Activated CD8-positive, alpha-beta memory T cell treated with anti-CD3 and anti-CD28 coated beads, Interleukin-2, amount 10 ng/mL, durations not matched to agents 7 days and 5 days (primary cell): Measurements from ENCODE around the gene METRN. TPM values are rescaled to one million over a fixed set of nuclear protein-coding genes. Genes with fewer than 3 reads are reported as not detected.

Experiments used
- ATAC-seq: fragments of 150-1000 bp; cut with Tn5 transposase; one replicate; pipeline ENCODE4 v1.10.0; 2021; ENCODE audit warnings: moderate library complexity
- CTCF ChIA-PET: fragments of 350-600 bp; sonication (Branson Sonifier 250); formaldehyde crosslinking; loops from one replicate; lab custom pipeline; 2021; ENCODE audit warnings: antibody characterized with exemption; lab: Charles Lee
- DNase-seq: peaks from one replicate; pipeline ENCODE4 v3.0.0-alpha.2; 2020
- H3K27ac Mint-ChIP-seq: one replicate; pipeline ENCODE4 v1.8.0; 2021; ENCODE audit warnings: mild to moderate bottlenecking, mixed read lengths
- H3K27me3 Mint-ChIP-seq: one replicate; pipeline ENCODE4 v1.8.0; 2021; ENCODE audit warnings: mixed read lengths
- H3K36me3 Mint-ChIP-seq: one replicate; pipeline ENCODE4 v1.8.0; 2021; ENCODE audit warnings: mild to moderate bottlenecking, mixed read lengths
- H3K4me1 Mint-ChIP-seq: one replicate; pipeline ENCODE4 v1.8.0; 2021; ENCODE audit warnings: mixed read lengths
- H3K4me3 Mint-ChIP-seq: one replicate; pipeline ENCODE4 v1.8.0; 2021; ENCODE audit warnings: mild to moderate bottlenecking, moderate library complexity, mixed read lengths
- H3K9me3 Mint-ChIP-seq: one replicate; pipeline ENCODE4 v1.8.0; 2022; ENCODE audit warnings: low read depth, mixed read lengths
- total RNA-seq, 2 experiments: library from RNA; stranded (reverse); gene quantifications; one replicate each; pipeline ENCODE4 v1.2.3, GENCODE V29; 2021

The METRN gene
- total RNA-seq, 2 experiments from 2014 or later = 9.8 to 14.0 TPM

- Mint-ChIP-seq H3K27me3 (peaks cover 4% of the 10 kb centered on the region), H3K27ac (peak within 1 kb of the TSS; percentile 72), H3K9me3 (no peaks in the 10 kb centered on the region), H3K36me3 (no peaks in the 10 kb centered on the region), H3K4me1 (peaks cover 23% of the 10 kb centered on the region), H3K4me3 (peak within 1 kb of the TSS; percentile 69)
- DNase-seq (peak; percentile 83), ATAC-seq (peak; percentile 72)
- CTCF ChIA-PET = interaction anchor here (0.6 to 3.0 kb wide), 14 partner anchors 9 to 297 kb away, joined by 3 to 22 read pairs (median 4); partner anchors contain the start of genes CIAO3, METTL26, STUB1 and WDR90
These were observed 6.3 kb downstream of the METRN start, which contains the start of gene ANTKMT for GRCh38 chr16:720990-721764. TSS of gene ANTKMT (plus strand) at chr16:721146. CDS start at chr16:721275, 129 bp downstream.

DNA sequence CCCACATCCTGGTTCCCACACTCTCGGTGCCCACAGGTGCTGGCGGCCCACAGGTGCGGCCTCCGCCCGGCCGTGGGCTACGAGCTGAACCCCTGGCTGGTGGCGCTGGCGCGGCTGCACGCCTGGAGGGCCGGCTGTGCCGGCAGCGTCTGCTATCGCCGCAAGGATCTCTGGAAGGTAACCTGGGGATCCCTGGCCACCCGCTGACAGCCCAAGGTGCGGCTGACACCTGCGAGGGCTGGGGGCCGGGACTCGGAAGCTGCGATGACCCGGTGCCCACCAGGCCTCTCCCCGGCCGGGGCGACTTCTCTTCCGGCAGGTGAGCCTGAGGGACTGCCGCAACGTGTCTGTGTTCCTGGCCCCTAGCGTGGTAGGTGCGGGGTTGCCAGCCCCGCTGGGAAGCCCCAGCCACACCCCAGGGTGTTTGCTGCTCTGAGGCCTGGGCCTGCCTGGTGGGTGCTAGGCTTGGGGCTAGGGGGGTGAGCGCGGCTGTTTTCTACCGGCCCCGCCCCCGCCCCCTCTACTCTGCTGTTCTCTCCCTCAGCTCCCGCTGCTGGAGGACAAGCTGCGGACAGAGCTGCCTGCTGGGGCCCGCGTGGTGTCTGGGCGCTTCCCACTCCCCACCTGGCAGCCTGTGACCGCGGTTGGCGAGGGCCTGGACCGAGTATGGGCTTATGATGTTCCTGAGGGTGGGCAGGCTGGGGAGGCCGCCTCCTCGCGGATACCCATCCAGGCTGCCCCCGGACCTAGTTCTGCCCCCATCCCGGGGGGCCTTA lies 7.0 kb downstream of the METRN start:
- no peaks in the 10 kb centered on the region for H3K36me3 Mint-ChIP-seq
- peaks cover 23% of the 10 kb centered on the region for H3K4me1 Mint-ChIP-seq
- no peak for ATAC-seq
- no peaks in the 10 kb centered on the region for H3K27me3 Mint-ChIP-seq
- DNase-seq = no peak
- H3K4me3 Mint-ChIP-seq = no peak overlapping the region
- H3K9me3 Mint-ChIP-seq = no peaks in the 10 kb centered on the region
- CTCF ChIA-PET = interaction anchor here (0.6 to 5.2 kb wide), 15 partner anchors 8 to 481 kb away, joined by 3 to 22 read pairs (median 4); partner anchors contain the start of genes CHTF18, CIAO3, METTL26 and RPUSD1
- H3K27ac Mint-ChIP-seq = no peak overlapping the region

DNA sequence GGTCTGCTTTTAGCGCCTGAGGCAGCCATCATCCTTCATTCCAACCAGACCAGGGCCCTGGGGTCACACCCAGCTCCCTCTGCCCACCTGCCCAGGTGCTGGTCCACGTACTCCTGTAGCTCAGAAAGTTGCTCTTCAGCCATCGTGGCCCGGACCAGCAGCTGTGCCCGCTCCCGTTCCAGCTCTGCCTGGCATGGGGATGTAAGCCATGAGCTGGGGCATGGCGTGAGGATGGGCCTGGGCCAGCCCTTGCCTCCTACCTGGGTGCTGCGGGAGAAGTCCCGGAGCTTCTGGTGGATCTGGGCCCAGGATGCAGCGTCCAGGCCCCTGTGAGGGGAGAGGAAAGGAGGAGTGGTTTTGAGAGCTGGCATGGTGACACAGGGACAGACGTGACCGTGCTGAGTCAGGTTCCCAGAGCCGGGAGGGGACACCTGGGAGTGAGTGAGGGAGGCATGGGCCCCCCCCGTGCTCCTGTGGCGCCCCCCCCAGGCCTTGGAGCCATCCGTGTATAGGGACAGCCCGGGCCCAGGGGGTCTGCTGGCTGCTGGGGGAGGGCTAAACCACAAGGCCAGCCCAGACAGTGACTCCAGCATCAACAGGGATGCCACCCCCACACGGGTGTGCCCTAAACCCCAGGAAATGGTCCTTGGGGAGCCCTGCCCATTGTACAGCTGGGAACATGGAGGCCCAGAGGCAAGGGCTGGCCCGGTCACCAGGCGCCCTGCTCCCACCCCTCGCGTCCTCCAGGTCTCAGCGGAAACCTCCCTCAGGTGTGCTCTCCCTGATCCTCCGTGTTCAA lies 8.1 kb downstream of the METRN start:
- Mint-ChIP-seq H3K27me3 (no peaks in the 10 kb centered on the region), H3K27ac (no peak overlapping the region), H3K4me3 (no peak overlapping the region), H3K36me3 (no peaks in the 10 kb centered on the region), H3K9me3 (no peaks in the 10 kb centered on the region), H3K4me1 (peaks cover 23% of the 10 kb centered on the region)
- ATAC-seq (no peak), DNase-seq (no peak)
- CTCF ChIA-PET = interaction anchor here (0.6 to 5.8 kb wide), 8 partner anchors 8 to 483 kb away, joined by 3 to 33 read pairs (median 5); partner anchors contain the start of genes CHTF18, CIAO3, METRN and RPUSD1

DNA sequence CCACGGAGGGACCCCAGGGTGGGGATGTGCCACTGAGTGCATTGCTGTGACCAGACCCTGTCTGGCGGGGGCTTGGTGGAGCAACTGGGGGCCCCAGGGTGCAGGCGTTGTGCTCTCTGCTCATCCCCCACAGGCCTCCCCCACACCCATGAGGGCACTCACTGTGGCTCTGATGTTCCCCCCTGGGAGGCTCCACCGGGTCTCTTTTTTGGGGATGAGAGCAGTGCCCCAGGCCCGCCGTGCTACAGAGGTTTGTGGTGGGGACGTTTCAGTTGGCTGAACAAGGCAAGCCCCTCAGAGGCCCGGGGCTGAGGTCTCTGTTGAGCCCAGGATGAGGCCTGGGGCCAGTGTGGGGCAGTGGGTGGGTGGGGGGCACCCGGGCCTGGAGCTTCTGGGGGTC lies 8.8 kb downstream of the METRN start:
- no peak for DNase-seq
- no peak overlapping the region for H3K27ac Mint-ChIP-seq
- ATAC-seq = no peak
- no peaks in the 10 kb centered on the region for H3K36me3 Mint-ChIP-seq
- no peaks in the 10 kb centered on the region for H3K9me3 Mint-ChIP-seq
- H3K4me3 Mint-ChIP-seq = no peak overlapping the region
- no peaks in the 10 kb centered on the region for H3K27me3 Mint-ChIP-seq
- H3K4me1 Mint-ChIP-seq = peaks cover 23% of the 10 kb centered on the region
- CTCF ChIA-PET = interaction anchor here (0.8 to 5.8 kb wide), 6 partner anchors 8 to 63 kb away, joined by 3 to 33 read pairs (median 12); partner anchors contain the start of genes CHTF18, CIAO3, METRN and RPUSD1

- no peak overlapping the region for H3K4me3 Mint-ChIP-seq
- peaks cover 17% of the 10 kb centered on the region for H3K4me1 Mint-ChIP-seq
- no peak overlapping the region for H3K27ac Mint-ChIP-seq
- CTCF ChIA-PET = interaction anchor here (0.8 to 5.8 kb wide), 9 partner anchors 8 to 982 kb away, joined by 3 to 33 read pairs (median 9); partner anchors contain the start of genes CHTF18, CIAO3, MAPK8IP3 and METRN
- H3K9me3 Mint-ChIP-seq = no peaks in the 10 kb centered on the region
- H3K27me3 Mint-ChIP-seq = no peaks in the 10 kb centered on the region
- ATAC-seq (no peak), DNase-seq (no peak)
- H3K36me3 Mint-ChIP-seq = no peaks in the 10 kb centered on the region
These were observed 9.5 kb downstream of the METRN start for GRCh38 chr16:724188-725040.

- CTCF ChIA-PET = interaction anchor here (0.9 to 5.8 kb wide), 8 partner anchors 10 to 981 kb away, joined by 3 to 33 read pairs (median 11); partner anchors contain the start of genes CHTF18, CIAO3, MAPK8IP3 and METRN
- no peaks in the 10 kb centered on the region for H3K9me3 Mint-ChIP-seq
- H3K4me1 Mint-ChIP-seq = peaks cover 12% of the 10 kb centered on the region
- H3K36me3 Mint-ChIP-seq = no peaks in the 10 kb centered on the region
- no peak overlapping the region for H3K27ac Mint-ChIP-seq
- H3K27me3 Mint-ChIP-seq = no peaks in the 10 kb centered on the region
- DNase-seq (no peak), ATAC-seq (no peak)
- no peak overlapping the region for H3K4me3 Mint-ChIP-seq
These were observed 10.1 kb downstream of the METRN start for GRCh38 chr16:725041-725376.

DNA sequence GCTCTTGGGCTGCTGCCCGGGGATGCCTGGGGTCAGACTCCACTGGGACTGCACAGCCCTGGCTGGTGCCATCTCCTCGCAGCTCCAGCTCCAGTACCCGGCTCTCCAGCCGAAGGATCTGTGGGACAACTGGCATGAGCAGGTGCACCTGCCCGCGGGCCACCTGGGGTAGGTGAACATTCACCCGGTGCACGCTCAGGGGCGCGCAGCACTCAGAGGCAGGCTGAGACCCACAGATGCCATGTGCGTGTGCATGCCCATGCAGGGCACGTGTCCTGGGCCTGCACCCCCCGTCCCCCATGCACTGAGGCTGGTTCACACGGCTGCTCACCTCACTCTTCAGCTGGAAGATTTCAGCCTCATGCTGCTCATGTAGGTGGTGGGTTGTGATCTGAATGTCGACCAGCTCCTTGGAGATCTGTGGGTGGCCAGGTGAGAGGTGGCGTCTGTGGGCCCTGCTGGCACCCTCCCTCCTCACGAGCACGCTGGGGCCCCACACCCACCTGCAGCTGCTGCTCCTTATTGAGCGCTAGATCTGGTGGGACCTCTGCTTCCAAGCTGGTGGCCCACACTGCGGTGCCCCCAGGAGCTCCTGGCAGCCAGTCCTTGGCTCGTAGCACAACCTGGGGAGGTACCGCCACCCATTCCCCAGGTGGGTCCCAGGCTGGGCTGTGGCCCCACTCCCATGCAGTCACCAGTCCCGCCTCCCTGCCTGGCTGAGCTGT lies 10.7 kb downstream of the METRN start:
- H3K36me3 Mint-ChIP-seq = no peaks in the 10 kb centered on the region

DNA sequence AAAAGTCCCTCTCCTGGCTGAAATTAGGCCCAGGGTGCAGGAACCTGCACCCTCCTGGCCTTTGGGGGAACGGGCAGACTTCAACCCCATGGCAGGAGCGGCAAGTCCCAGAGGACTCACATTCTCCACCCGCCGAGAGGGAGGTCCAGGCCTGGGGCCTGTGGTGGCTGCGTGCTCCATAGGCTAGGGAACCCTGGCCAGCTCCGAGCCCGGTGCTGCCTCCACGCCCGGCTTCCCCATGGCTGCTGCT lies 11.2 kb downstream of the METRN start:
- H3K9me3 Mint-ChIP-seq = no peaks in the 10 kb centered on the region

More for the DNA sequence above, 10.7 kb downstream of the METRN start:
- DNase-seq = no peak
- H3K27me3 Mint-ChIP-seq = no peaks in the 10 kb centered on the region
- no peak overlapping the region for H3K4me3 Mint-ChIP-seq
- no peak overlapping the region for H3K27ac Mint-ChIP-seq
- H3K9me3 Mint-ChIP-seq = no peaks in the 10 kb centered on the region
- no peak for ATAC-seq
- peaks cover 6% of the 10 kb centered on the region for H3K4me1 Mint-ChIP-seq
- CTCF ChIA-PET = interaction anchor here (1.3 to 5.8 kb wide), 6 partner anchors 10 to 61 kb away, joined by 4 to 33 read pairs (median 15); partner anchors contain the start of genes CHTF18, CIAO3, METRN and RPUSD1

GRCh38 chr16:726438-727290 lies 11.7 kb downstream of the METRN start, which contains the start of the genes CCDC78 and HAGHL:
TSS of gene CCDC78 (minus strand) at chr16:726443. CDS start at chr16:726367, 76 bp downstream.
TSS of gene HAGHL (plus strand) at chr16:727106. CDS start at chr16:727510, 404 bp downstream.
- Mint-ChIP-seq H3K4me1 (peaks cover 6% of the 10 kb centered on the region), H3K36me3 (no peaks in the 10 kb centered on the region), H3K27me3 (no peaks in the 10 kb centered on the region), H3K27ac (no peak within 1 kb of the TSS), H3K4me3 (peak within 1 kb of the TSS; percentile 56), H3K9me3 (no peaks in the 10 kb centered on the region)
- ATAC-seq (peak; percentile 46), DNase-seq (peak; percentile 78)
- CTCF ChIA-PET = interaction anchor here (1.1 to 5.8 kb wide), 7 partner anchors 9 to 60 kb away, joined by 3 to 33 read pairs (median 13); partner anchors contain the start of genes CHTF18, CIAO3, METRN and RPUSD1

More for the DNA sequence above, 11.2 kb downstream of the METRN start:
- H3K4me1 Mint-ChIP-seq = peaks cover 6% of the 10 kb centered on the region
- no peaks in the 10 kb centered on the region for H3K36me3 Mint-ChIP-seq
- no peaks in the 10 kb centered on the region for H3K27me3 Mint-ChIP-seq
- CTCF ChIA-PET = interaction anchor here (1.3 to 5.8 kb wide), 6 partner anchors 10 to 61 kb away, joined by 4 to 33 read pairs (median 15); partner anchors contain the start of genes CHTF18, CIAO3, METRN and RPUSD1
- no peak overlapping the region for H3K4me3 Mint-ChIP-seq
- no peak overlapping the region for H3K27ac Mint-ChIP-seq
- DNase-seq (no peak), ATAC-seq (no peak)

GRCh38 chr16:727291-727977 lies 12.5 kb downstream of the METRN start:
- Mint-ChIP-seq H3K4me3 (peak overlapping the region; percentile 56), H3K4me1 (peaks cover 4% of the 10 kb centered on the region), H3K9me3 (no peaks in the 10 kb centered on the region), H3K27me3 (no peaks in the 10 kb centered on the region), H3K27ac (no peak overlapping the region), H3K36me3 (no peaks in the 10 kb centered on the region)
- CTCF ChIA-PET = interaction anchor here (1.1 to 5.8 kb wide), 4 partner anchors 11 to 15 kb away, joined by 3 to 33 read pairs (median 4); partner anchors contain the start of genes CIAO3 and METRN
- ATAC-seq (peak; percentile 31), DNase-seq (peak; percentile 66)
